Activated CD8-positive, alpha-beta memory T cell treated with anti-CD3 and anti-CD28 coated beads, Interleukin-2, amount 10 ng/mL, durations not matched to agents 7 days and 5 days (primary cell): Measurements from ENCODE around the gene NUP37. TPM values are rescaled to one million over a fixed set of nuclear protein-coding genes. Genes with fewer than 3 reads are reported as not detected.
"Not testable (repeated sequence)": the region's sequence is repeated elsewhere in the genome, so short reads cannot be mapped to it uniquely, and the experiment has no call there.

Experiments
- ATAC-seq: fragments of 150-1000 bp; cut with Tn5 transposase; one replicate; pipeline ENCODE4 v1.10.0; 2021; ENCODE audit warnings: moderate library complexity
- CTCF ChIA-PET: fragments of 350-600 bp; sonication (Branson Sonifier 250); formaldehyde crosslinking; loops from one replicate; lab custom pipeline; 2021; ENCODE audit warnings: antibody characterized with exemption; lab: Charles Lee
- DNase-seq: peaks from one replicate; pipeline ENCODE4 v3.0.0-alpha.2; 2020
- H3K27ac Mint-ChIP-seq: one replicate; pipeline ENCODE4 v1.8.0; 2021; ENCODE audit warnings: mild to moderate bottlenecking, mixed read lengths
- H3K27me3 Mint-ChIP-seq: one replicate; pipeline ENCODE4 v1.8.0; 2021; ENCODE audit warnings: mixed read lengths
- H3K36me3 Mint-ChIP-seq: one replicate; pipeline ENCODE4 v1.8.0; 2021; ENCODE audit warnings: mild to moderate bottlenecking, mixed read lengths
- H3K4me1 Mint-ChIP-seq: one replicate; pipeline ENCODE4 v1.8.0; 2021; ENCODE audit warnings: mixed read lengths
- H3K4me3 Mint-ChIP-seq: one replicate; pipeline ENCODE4 v1.8.0; 2021; ENCODE audit warnings: mild to moderate bottlenecking, moderate library complexity, mixed read lengths
- H3K9me3 Mint-ChIP-seq: one replicate; pipeline ENCODE4 v1.8.0; 2022; ENCODE audit warnings: low read depth, mixed read lengths
- total RNA-seq, 2 experiments: library from RNA; stranded (reverse); gene quantifications; one replicate each; pipeline ENCODE4 v1.2.3, GENCODE V29; 2021

The NUP37 gene, protein sequence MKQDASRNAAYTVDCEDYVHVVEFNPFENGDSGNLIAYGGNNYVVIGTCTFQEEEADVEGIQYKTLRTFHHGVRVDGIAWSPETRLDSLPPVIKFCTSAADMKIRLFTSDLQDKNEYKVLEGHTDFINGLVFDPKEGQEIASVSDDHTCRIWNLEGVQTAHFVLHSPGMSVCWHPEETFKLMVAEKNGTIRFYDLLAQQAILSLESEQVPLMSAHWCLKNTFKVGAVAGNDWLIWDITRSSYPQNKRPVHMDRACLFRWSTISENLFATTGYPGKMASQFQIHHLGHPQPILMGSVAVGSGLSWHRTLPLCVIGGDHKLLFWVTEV
- total RNA-seq: 10 to 100 TPM; 56.7 to 74.1 TPM

- Mint-ChIP-seq H3K9me3 (no peaks in the 10 kb centered on the region), H3K36me3 (peaks cover 39% of the 10 kb centered on the region), H3K4me3 (peak within 1 kb of the TSS; percentile 92), H3K4me1 (peaks cover 38% of the 10 kb centered on the region), H3K27ac (peak within 1 kb of the TSS; percentile 92), H3K27me3 (no peaks in the 10 kb centered on the region)
- peak; percentile 95 for DNase-seq
- CTCF ChIA-PET: interaction anchor here (1.2 kb wide), 1 partner anchor 21 kb away, joined by 3 read pairs; no protein-coding TSS in a partner anchor
- ATAC-seq: peak; percentile 95
Measured at GRCh38 chr12:102119674-102120563, at the start of gene NUP37, which contains the start of gene PARPBP. NUP37 (minus strand) TSS chr12:102120114; CDS start chr12:102118518, 1,596 bp downstream. PARPBP (plus strand) TSS chr12:102120183; CDS start chr12:102123889, 3,706 bp downstream.

- H3K9me3 Mint-ChIP-seq: no peaks in the 10 kb centered on the region
- ATAC-seq (peak; percentile 78), DNase-seq (no peak)
- peaks cover 30% of the 10 kb centered on the region for H3K36me3 Mint-ChIP-seq
- peak overlapping the region; percentile 33 for H3K27ac Mint-ChIP-seq
- no peak overlapping the region for H3K4me3 Mint-ChIP-seq
- H3K4me1 Mint-ChIP-seq: peaks cover 15% of the 10 kb centered on the region
- CTCF ChIA-PET: interaction anchor here (0.6 to 2.2 kb wide), 2 partner anchors 86 to 316 kb away, joined by 3 to 15 read pairs; no protein-coding TSS in a partner anchor
- no peaks in the 10 kb centered on the region for H3K27me3 Mint-ChIP-seq
Measured at GRCh38 chr12:102167821-102168604, 48.1 kb upstream of the NUP37 start.

DNA sequence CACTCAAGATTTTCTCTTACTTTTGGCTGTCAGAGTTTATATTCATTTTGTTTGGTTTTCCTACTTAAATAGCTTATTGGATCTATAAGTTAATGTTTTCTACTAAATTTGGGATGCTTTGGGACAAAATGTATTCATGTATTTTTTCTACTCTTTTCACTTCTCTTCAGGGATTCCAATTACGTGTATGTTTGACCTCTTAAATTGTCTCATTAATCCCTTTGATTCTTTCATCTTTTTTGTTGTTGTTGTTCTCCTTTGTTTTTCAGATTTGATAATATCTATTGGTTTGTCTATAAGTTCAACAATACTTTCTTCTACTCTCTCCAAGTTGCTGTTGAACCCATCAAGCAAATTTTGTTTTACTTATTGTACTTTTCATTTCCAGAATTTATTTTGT is 43.5 kb upstream of the NUP37 start:
- H3K36me3 Mint-ChIP-seq: peaks cover 21% of the 10 kb centered on the region
- no peak overlapping the region for H3K4me3 Mint-ChIP-seq
- DNase-seq: no peak
- ATAC-seq: no peak
- peaks cover 15% of the 10 kb centered on the region for H3K4me1 Mint-ChIP-seq
- no peak overlapping the region for H3K27ac Mint-ChIP-seq
- CTCF ChIA-PET: no interaction called here
- H3K9me3 Mint-ChIP-seq: no peaks in the 10 kb centered on the region
- no peaks in the 10 kb centered on the region for H3K27me3 Mint-ChIP-seq

- H3K27ac Mint-ChIP-seq, DNase-seq, ATAC-seq, H3K27me3 Mint-ChIP-seq, H3K4me3 Mint-ChIP-seq, H3K4me1 Mint-ChIP-seq, H3K9me3 Mint-ChIP-seq: not testable (repeated sequence)
- peaks cover 38% of the 10 kb centered on the region for H3K36me3 Mint-ChIP-seq
- CTCF ChIA-PET: interaction anchor here (1.6 kb wide), 1 partner anchor 32 kb away, joined by 3 read pairs; no protein-coding TSS in a partner anchor
Measured at GRCh38 chr12:102155206-102155605, 35.3 kb upstream of the NUP37 start.

- CTCF ChIA-PET, ATAC-seq, H3K4me3 Mint-ChIP-seq, DNase-seq, H3K9me3 Mint-ChIP-seq, H3K27ac Mint-ChIP-seq, H3K4me1 Mint-ChIP-seq, H3K27me3 Mint-ChIP-seq: not testable (repeated sequence)
- peaks cover 42% of the 10 kb centered on the region for H3K36me3 Mint-ChIP-seq
Measured at GRCh38 chr12:102147062-102147587, 27.2 kb upstream of the NUP37 start.

DNA sequence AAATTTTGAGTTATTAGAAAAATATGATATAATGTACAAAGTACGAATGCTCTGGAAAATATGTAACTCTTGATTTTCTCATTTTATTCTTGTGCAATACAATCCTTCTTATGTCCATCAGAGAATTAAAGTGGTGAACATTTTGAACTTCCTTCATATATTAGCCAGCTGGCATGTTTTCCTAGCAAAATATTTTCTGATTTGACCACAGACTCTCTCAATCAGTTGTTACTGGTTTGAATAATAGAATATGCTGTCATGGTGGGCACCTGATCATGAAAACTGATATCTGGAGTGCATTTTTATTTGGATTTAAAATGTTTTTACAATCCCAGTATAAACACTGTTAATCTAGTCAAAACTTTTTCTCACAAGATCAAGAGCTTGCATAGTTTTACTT is 24.3 kb upstream of the NUP37 start:
- no peak overlapping the region for H3K4me3 Mint-ChIP-seq
- DNase-seq: no peak
- no peaks in the 10 kb centered on the region for H3K27me3 Mint-ChIP-seq
- H3K9me3 Mint-ChIP-seq: peaks cover 2% of the 10 kb centered on the region
- H3K4me1 Mint-ChIP-seq: no peaks in the 10 kb centered on the region
- H3K36me3 Mint-ChIP-seq: peaks cover 56% of the 10 kb centered on the region
- no peak for ATAC-seq
- CTCF ChIA-PET: no interaction called here
- no peak overlapping the region for H3K27ac Mint-ChIP-seq

DNA sequence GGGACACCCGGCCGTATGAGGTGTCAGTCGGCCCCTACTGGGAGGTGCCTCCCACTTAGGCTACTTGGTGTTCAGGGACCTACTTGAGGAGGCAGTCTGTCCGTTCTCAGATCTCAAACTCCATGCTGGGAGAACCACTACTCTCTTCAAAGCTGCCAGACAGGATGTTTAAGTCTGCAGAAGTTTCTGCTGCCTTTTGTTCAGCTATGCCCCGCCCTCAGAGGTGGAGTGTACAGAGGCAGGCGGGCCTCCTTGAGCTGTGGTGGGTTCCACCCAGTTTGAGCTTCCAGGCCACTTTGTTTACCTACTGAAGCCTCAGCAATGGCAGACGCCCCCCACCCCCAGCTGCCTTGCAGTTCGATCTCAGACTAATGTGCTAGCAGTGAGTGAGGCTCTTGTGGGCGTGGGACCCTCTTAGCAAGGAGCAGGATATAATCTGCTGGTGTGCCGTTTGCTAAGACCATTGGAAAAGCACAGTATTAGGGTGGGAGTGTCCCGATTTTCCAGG is 23.0 kb upstream of the NUP37 start:
- H3K27ac Mint-ChIP-seq, DNase-seq, H3K4me1 Mint-ChIP-seq, H3K27me3 Mint-ChIP-seq, H3K4me3 Mint-ChIP-seq, H3K9me3 Mint-ChIP-seq, ATAC-seq: not testable (repeated sequence)
- H3K36me3 Mint-ChIP-seq: peaks cover 67% of the 10 kb centered on the region
- CTCF ChIA-PET: interaction anchor here (0.6 kb wide), 1 partner anchor 279 kb away, joined by 3 read pairs; no protein-coding TSS in a partner anchor

GRCh38 chr12:102137619-102138018 is 17.7 kb upstream of the NUP37 start:
- H3K27ac Mint-ChIP-seq, DNase-seq, ATAC-seq, H3K4me1 Mint-ChIP-seq, H3K27me3 Mint-ChIP-seq, H3K9me3 Mint-ChIP-seq, CTCF ChIA-PET, H3K4me3 Mint-ChIP-seq: not testable (repeated sequence)
- H3K36me3 Mint-ChIP-seq: peaks cover 77% of the 10 kb centered on the region

- CTCF ChIA-PET, ATAC-seq, H3K9me3 Mint-ChIP-seq, H3K4me1 Mint-ChIP-seq, H3K4me3 Mint-ChIP-seq, H3K27me3 Mint-ChIP-seq, DNase-seq, H3K27ac Mint-ChIP-seq: not testable (repeated sequence)
- H3K36me3 Mint-ChIP-seq: peaks cover 65% of the 10 kb centered on the region
Measured at GRCh38 chr12:102131442-102131841, 11.5 kb upstream of the NUP37 start.

DNA sequence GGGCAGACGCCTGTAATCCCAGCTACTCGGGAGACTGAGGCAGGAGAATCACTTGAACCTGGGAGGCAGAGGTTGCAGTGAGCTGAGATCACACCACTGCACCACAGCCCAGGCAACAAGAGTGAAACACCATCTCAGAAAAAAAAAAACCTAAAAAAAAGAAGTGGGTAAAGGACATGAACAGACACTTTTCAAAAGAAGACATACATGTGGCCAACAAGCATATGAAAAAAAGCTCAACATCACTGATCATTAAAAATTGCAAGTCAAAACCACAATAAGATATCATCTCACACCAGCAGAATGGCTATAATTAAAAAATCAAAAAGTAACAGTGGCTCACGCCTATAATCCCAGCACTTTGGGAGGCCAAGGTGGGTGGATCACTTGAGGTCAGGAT is 10.8 kb upstream of the NUP37 start:
- peaks cover 69% of the 10 kb centered on the region for H3K36me3 Mint-ChIP-seq
- H3K27ac Mint-ChIP-seq, H3K4me1 Mint-ChIP-seq, H3K9me3 Mint-ChIP-seq, DNase-seq, H3K4me3 Mint-ChIP-seq, H3K27me3 Mint-ChIP-seq, ATAC-seq, CTCF ChIA-PET: not testable (repeated sequence)

DNA sequence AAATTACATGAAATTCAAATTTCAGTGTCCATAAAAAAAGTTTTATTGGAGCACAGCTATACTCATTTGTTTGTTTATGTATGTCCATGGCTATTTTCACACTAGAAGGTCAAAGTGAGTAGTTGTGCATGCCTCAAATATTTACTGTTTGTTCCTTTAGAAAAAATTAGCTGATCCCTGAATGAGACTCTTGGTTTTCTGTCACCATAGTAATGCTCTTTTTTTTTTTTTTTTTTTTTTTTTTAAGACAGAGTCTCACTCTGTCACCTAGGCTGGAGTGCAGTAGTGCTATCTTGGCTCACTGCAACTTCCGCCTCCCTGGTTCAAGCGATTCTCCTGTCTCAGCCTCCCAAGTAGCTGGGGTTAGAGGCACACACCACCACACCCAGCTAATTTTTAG is 1.4 kb upstream of the NUP37 start:
- not testable (repeated sequence) for H3K27me3 Mint-ChIP-seq, DNase-seq, H3K9me3 Mint-ChIP-seq, ATAC-seq
- Mint-ChIP-seq H3K4me1 (peaks cover 40% of the 10 kb centered on the region), H3K36me3 (peaks cover 41% of the 10 kb centered on the region), H3K27ac (peak overlapping the region; percentile 92), H3K4me3 (peak overlapping the region; percentile 92)
- CTCF ChIA-PET: interaction anchor here (0.6 to 1.0 kb wide), 4 partner anchors 10 to 573 kb away, joined by 3 to 4 read pairs (median 4); no protein-coding TSS in a partner anchor

GRCh38 chr12:102120886-102121285 is 972 bp upstream of the NUP37 start:
- Mint-ChIP-seq H3K4me3 (peak overlapping the region; percentile 92), H3K36me3 (peaks cover 41% of the 10 kb centered on the region), H3K27me3 (no peaks in the 10 kb centered on the region), H3K4me1 (peaks cover 40% of the 10 kb centered on the region), H3K27ac (peak overlapping the region; percentile 92), H3K9me3 (no peaks in the 10 kb centered on the region)
- CTCF ChIA-PET: interaction anchor here (0.7 kb wide), 1 partner anchor 9 kb away, joined by 3 read pairs; no protein-coding TSS in a partner anchor
- DNase-seq: peak; percentile 43
- no peak for ATAC-seq
